Astrocyte of the cerebellum (primary cell): Measurements from ENCODE around the gene VANGL2.

Source experiments
- DNase-seq: peaks from one replicate; pipeline ENCODE4 v3.0.0-alpha.2; 2011; ENCODE audit warnings: low read depth
- H3K4me3 ChIP-seq: 2 replicates; pipeline ENCODE4 v1.5.1; 2011; ENCODE audit warnings: mild to moderate bottlenecking, low read depth, low read length, moderate library complexity
- CTCF ChIP-seq: IDR thresholded peaks from 2 replicates; pipeline ENCODE4 v1.5.1; 2012; ENCODE audit warnings: low read length, low read depth, moderate library complexity, mild to moderate bottlenecking; ENCODE audit errors: missing control alignments
- in situ Hi-C: cut with HindIII; loops from 2 replicates; pipeline ENCODE4 v1.10.0; 2017; ENCODE audit warnings: low sequenced_read_pairs

Gene VANGL2

GRCh38 chr1:160416369-160416768 lies 16.0 kb downstream of the VANGL2 start:
- in situ Hi-C loops = no loop called here
- no peak overlapping the region for H3K4me3 ChIP-seq
- no peak for DNase-seq
- TF ChIP-seq CTCF = peak; percentile 64

- TF ChIP-seq CTCF = no peak
- no peak overlapping the region for H3K4me3 ChIP-seq
- DNase-seq = no peak
- in situ Hi-C loops = no loop called here
Measured at GRCh38 chr1:160418483-160418882, 18.1 kb downstream of the VANGL2 start.

- no peak for DNase-seq
- no peak overlapping the region for H3K4me3 ChIP-seq
- in situ Hi-C loops = no loop called here
- TF ChIP-seq CTCF = no peak
Measured at GRCh38 chr1:160419150-160419837, 18.9 kb downstream of the VANGL2 start.

- TF ChIP-seq CTCF = no peak
- in situ Hi-C loops = no loop called here
- no peak overlapping the region for H3K4me3 ChIP-seq
- no peak for DNase-seq
Measured at GRCh38 chr1:160419838-160420169, 19.4 kb downstream of the VANGL2 start.

GRCh38 chr1:160420881-160421842 lies 20.8 kb downstream of the VANGL2 start:
- in situ Hi-C loops = no loop called here
- H3K4me3 ChIP-seq = no peak overlapping the region
- TF ChIP-seq CTCF = no peak
- no peak for DNase-seq

GRCh38 chr1:160421881-160422280 lies 21.5 kb downstream of the VANGL2 start:
- in situ Hi-C loops = no loop called here
- DNase-seq = no peak
- H3K4me3 ChIP-seq = no peak overlapping the region
- TF ChIP-seq CTCF = no peak
